GM19193 (cell line): ENCODE data around the gene WASF3.

ENCODE experiments used
- POLR2A ChIP-seq: IDR thresholded peaks from 4 replicates; pipeline ENCODE4 v1.6.1; 2011; ENCODE audit not compliant: insufficient read depth, insufficient read length; ENCODE audit errors: extremely low read depth

The WASF3 gene

DNA sequence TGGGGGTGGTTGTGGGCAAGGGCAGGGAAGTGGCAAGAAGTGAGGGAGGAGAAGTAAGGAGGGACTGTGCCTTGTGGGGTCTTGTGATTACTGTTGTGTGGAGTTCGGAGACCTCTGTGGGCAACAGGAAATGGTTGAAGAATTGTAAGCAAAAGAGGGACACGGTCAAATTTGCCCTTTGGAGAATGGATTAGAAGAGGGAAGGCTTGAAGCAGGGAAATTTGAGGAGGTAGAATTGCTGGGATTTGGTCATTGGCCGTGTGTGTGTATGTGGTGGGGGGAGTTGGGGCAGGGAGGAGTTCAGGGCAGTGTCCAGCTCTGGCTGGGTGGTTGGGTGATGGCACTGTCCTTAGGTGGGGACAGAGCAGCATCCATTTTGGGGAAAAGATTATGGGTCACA lies 3.6 kb downstream of the WASF3 start:
- TF ChIP-seq POLR2A = no peak

- no peak for TF ChIP-seq POLR2A
Measured at GRCh38 chr13:26561651-26562511, 4.4 kb downstream of the WASF3 start.

DNA sequence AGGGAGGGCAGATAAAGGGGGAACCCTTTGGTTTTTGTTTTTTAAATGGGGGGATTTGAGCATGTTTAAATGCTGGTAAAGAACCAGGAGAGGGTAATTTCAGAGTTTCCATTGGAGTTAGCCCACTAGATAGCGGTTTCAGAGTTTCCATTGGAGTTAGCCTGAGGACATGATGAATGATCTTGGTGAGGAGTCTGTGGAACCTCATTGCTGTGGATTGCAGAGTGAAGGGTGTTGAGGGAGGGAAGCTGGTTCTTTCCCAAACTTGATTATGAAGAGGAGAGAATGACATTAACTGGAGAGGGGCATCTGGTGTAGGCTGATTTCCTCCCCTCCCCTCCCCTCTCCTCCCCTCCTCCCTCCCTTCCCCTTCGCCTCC lies 5.0 kb downstream of the WASF3 start:
- TF ChIP-seq POLR2A = no peak

DNA sequence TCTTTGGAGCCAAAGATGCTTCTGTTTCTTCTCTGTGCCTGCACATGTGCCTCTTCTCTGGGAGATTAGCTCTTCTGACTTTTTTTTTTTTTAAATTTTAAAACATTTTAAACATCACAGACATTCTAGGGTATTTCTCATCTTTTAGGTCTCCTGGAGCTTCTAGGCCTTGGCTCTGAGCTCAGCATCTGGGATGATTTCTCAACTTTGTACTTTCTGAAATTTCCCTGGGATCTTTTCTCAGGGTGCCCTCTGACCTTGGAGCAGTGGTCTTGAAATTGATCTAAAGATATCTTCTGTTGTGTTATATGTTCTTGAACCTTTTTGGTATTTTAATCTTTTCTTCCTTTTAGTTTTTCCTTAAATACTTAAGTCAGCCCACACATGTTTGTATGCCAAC lies 6.2 kb downstream of the WASF3 start:
- TF ChIP-seq POLR2A = no peak

DNA sequence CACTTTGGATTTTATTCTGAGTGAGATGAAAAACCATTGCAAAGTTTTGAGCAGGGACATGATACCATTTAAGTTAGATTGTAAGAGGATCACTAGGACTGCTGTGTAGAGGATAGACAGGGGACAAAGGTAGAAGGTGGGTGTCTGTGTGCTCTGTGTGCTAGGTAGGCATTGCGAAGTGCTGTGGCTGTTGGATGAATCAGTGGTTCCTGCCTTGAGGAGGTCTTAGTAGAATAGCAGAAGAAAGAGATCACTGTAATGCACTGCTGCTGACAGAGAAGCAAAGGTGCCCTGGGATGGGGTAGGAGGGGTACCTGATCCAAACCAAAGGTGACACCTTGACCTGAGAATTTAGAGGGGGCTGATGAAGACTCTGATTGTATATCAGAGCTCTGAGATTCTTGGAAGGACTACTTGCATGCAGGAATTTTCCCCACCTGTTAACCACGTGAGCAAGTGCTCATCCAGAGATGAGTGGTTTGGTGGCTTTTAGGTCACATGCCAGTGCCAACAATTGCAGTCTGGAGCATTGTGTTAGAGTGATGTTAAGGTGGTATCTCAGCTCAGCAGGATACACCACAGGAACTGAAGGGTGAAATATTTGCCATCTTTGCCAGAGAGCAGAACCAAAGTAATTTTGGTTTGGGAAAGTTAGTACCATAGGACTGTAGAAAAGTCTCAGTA lies 10.8 kb downstream of the WASF3 start:
- TF ChIP-seq POLR2A = no peak

DNA sequence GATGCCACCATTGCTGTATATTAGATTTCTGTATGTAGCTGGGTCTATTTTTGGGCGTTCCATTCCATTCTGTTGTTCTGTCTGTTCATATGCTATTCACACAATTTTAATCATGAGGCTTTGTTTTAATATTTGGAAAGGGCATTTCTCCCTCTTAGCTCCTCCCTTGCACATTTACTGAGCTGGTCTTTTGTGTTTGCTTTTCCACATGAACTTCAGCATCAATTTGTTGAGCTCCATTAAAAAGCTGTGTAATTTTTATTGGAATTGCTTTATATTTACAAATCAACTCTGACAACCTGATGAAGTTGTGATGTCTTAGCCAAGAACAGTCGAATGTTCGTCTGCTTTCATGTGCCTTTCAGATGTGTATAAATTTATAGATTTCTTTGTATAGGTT lies 14.0 kb downstream of the WASF3 start:
- TF ChIP-seq POLR2A = no peak

- no peak for TF ChIP-seq POLR2A
Measured at GRCh38 chr13:26575244-26575643, 17.8 kb downstream of the WASF3 start.

GRCh38 chr13:26579580-26579979 lies 22.1 kb downstream of the WASF3 start:
- no peak for TF ChIP-seq POLR2A

GRCh38 chr13:26583662-26584061 lies 26.2 kb downstream of the WASF3 start:
- no peak for TF ChIP-seq POLR2A

GRCh38 chr13:26584713-26585112 lies 27.2 kb downstream of the WASF3 start:
- TF ChIP-seq POLR2A = no peak

- TF ChIP-seq POLR2A = no peak
Measured at GRCh38 chr13:26585136-26585535, 27.7 kb downstream of the WASF3 start.

DNA sequence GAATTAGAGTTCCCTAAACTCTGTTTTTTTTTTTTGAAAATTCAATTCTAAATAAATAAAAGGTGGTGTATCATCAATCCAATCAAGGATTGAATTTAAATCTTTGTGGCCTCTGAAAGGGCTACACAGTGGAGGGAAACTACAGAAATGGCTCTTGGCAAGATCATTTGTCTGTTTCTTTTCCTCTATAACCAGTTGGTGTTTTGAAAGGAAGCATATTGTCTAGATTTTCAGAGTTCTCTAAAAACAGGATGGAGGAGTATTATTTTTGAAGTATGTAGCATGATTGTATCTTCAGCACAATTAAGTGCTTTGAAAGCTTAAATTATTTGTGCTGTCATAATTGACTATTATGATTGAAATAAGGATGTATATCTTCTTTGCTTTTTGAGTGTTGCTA lies 29.8 kb downstream of the WASF3 start:
- TF ChIP-seq POLR2A = no peak

DNA sequence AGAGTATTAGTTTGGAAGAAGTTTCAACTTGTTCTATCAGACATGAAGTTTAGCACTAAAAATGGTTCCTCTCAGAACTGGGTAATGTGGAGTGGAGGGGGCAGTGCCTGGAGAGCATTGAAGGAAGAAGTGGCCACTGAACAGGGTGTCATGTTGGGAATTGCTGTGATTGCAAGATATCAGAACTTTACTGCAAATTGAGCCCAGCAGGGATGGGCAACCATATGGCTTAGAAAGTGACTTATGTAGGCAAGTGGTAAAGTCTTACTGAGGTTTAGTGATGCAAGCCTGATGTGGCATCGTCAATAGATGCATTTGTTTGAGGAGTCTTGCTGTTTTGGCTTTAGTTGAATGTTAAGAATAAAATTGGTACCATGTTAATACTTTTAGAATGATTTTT lies 31.7 kb downstream of the WASF3 start:
- TF ChIP-seq POLR2A = no peak

DNA sequence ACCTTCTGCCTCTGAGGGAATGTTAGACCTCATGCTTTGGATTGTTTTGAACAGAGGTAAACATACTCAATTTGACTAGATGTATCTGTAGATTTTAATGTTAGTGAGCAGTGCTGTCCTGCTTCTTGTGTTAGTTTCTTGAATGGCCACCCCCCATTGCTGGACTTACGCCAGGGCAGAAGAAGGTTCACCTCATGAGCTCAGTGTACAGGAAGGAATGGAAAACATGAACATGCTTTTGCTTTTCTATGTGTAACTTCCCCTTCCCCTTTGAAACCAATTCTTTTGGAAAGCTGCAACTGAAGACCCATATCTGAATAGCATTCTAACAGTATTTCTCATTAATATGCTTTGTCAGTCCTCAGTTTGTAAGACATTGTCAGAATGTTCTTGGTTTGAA lies 32.3 kb downstream of the WASF3 start:
- no peak for TF ChIP-seq POLR2A

GRCh38 chr13:26590379-26590778 lies 32.9 kb downstream of the WASF3 start:
- no peak for TF ChIP-seq POLR2A

DNA sequence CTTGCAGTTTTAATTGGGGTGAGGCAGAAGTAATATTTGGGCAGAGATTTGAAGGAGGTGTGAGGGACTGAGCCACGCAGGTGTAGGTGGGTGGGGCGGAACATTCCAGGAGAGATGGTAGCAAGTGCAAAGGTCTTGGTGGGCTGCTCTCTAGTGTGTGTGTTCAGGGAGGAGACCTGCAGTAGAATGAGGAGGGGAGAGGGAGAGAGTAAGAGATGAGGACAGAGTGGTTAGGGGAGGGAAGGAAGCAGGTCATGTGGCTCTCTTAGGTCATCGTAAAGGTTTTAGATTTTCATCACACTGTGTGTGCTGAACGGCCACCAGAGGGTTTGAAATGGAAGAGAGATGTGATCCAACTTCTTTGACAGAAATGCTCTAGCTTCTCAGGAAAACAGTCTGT lies 33.5 kb downstream of the WASF3 start:
- TF ChIP-seq POLR2A = no peak
